H1 (cell line): ENCODE data around the gene VMO1. TPM values are rescaled to one million over a fixed set of nuclear protein-coding genes. Genes with fewer than 3 reads are reported as not detected.

ENCODE experiments used
- CTCF ChIA-PET: fragments of 300-600 bp; sonication (Branson Sonifier 250); formaldehyde crosslinking; loops from one replicate; lab custom pipeline; 2021; ENCODE audit not compliant: partially characterized antibody; lab: Charles Lee
- POLR2A ChIA-PET: fragments of 300-600 bp; sonication (Branson Sonifier 250); formaldehyde crosslinking; loops from one replicate; lab custom pipeline; 2021; ENCODE audit warnings: inconsistent platforms; ENCODE audit not compliant: partially characterized antibody; lab: Charles Lee
- DNase-seq, 2 experiments: peaks; one replicate each; pipeline versions ENCODE4 v3.0.0 to v3.0.0-alpha.2; 2010 to 2022; ENCODE audit warnings: low spot score in 2 of 2, low read depth in 1 of 2, mixed read lengths in 1 of 2
- FAIRE-seq: peaks from 2 replicates; lab custom pipeline; 2011; peaks lifted over from hg19 to GRCh38; lab: Jason Lieb, UNC
- H2AFZ ChIP-seq: 2 replicates; pipeline ENCODE4 v1.8.1; 2012; ENCODE audit warnings: low read length, inconsistent platforms
- H2AK5ac ChIP-seq: 2 replicates; pipeline ENCODE4 v1.6.1; 2013; ENCODE audit warnings: low read depth, low read length
- H2BK120ac ChIP-seq: replicated peaks from 2 replicates; pipeline ENCODE3; 2013; ENCODE audit warnings: low read depth, low read length, inconsistent platforms
- H2BK12ac ChIP-seq: 2 replicates; pipeline ENCODE4 v1.6.1; 2013; ENCODE audit warnings: low read depth, low read length
- H2BK15ac ChIP-seq: 2 replicates; pipeline ENCODE4 v1.6.1; 2013; ENCODE audit warnings: low read length
- H2BK20ac ChIP-seq: 2 replicates; pipeline ENCODE4 v1.6.1; 2013; ENCODE audit warnings: low read length
- H2BK5ac ChIP-seq: 2 replicates; pipeline ENCODE4 v1.6.1; 2013; ENCODE audit warnings: low read depth, low read length
- H3K14ac ChIP-seq: 2 replicates; pipeline ENCODE4 v1.6.1; 2013; ENCODE audit warnings: inconsistent platforms; ENCODE audit not compliant: insufficient read length
- H3K18ac ChIP-seq: 2 replicates; pipeline ENCODE4 v1.6.1; 2013; ENCODE audit warnings: low read length; ENCODE audit errors: extremely low read depth
- H3K23ac ChIP-seq: 2 replicates; pipeline ENCODE4 v1.6.1; 2013; ENCODE audit warnings: inconsistent platforms; ENCODE audit not compliant: insufficient read length
- H3K23me2 ChIP-seq: 2 replicates; pipeline ENCODE4 v1.6.1; 2013; ENCODE audit warnings: low read depth, low read length
- H3K27ac ChIP-seq: 2 replicates; pipeline ENCODE4 v1.6.1; 2011; ENCODE audit warnings: low read depth, low read length, inconsistent platforms
- H3K27me3 ChIP-seq, 4 experiments: replicated peaks in 1 of 4; 1 replicate in 1 of 4; 2 replicates in 3 of 4; pipeline versions ENCODE4 v1.6.1 to v1.8.1; 2011 to 2013; ENCODE audit warnings: low read length in 3 of 4, mild to moderate bottlenecking in 3 of 4, inconsistent platforms in 2 of 4, mixed read lengths in 2 of 4, moderate library complexity in 1 of 4; ENCODE audit not compliant: control insufficient read depth in 3 of 4, insufficient read depth in 3 of 4; ENCODE audit errors: extremely low read depth in 1 of 4
- H3K36me3 ChIP-seq, 4 experiments: 2 replicates each; pipeline versions ENCODE4 v1.6.1 to v1.8.1; 2011 to 2013; ENCODE audit warnings: mild to moderate bottlenecking in 4 of 4, low read length in 3 of 4, moderate library complexity in 2 of 4, control low read depth in 1 of 4, inconsistent platforms in 1 of 4; ENCODE audit not compliant: insufficient read depth in 4 of 4, control insufficient read depth in 2 of 4
- H3K4ac ChIP-seq: replicated peaks from 2 replicates; pipeline ENCODE3; 2013; ENCODE audit warnings: low read length, low read depth, mixed read lengths, inconsistent platforms; ENCODE audit not compliant: insufficient read length
- H3K4me1 ChIP-seq, 4 experiments: replicated peaks in 1 of 4; 1 replicate in 1 of 4; 2 replicates in 3 of 4; pipeline versions ENCODE4 v1.6.1 to v1.8.1; 2011 to 2013; ENCODE audit warnings: low read length in 3 of 4, inconsistent platforms in 2 of 4, mixed read lengths in 1 of 4; ENCODE audit not compliant: insufficient read depth in 4 of 4, control insufficient read depth in 3 of 4
- H3K4me2 ChIP-seq, 2 experiments: 2 replicates each; pipeline versions ENCODE4 v1.6.1 to v1.8.1; 2011 to 2013; ENCODE audit warnings: low read depth in 2 of 2, low read length in 2 of 2, control low read depth in 1 of 2, inconsistent platforms in 1 of 2, mild to moderate bottlenecking in 1 of 2; ENCODE audit not compliant: insufficient read depth in 1 of 2
- H3K4me3 ChIP-seq, 4 experiments: fragments of 200-600, 300-600 bp in 1 of 4; sonication (generic), shearing (Covaris generic), sonication (Bioruptor Twin) in 1 of 4; 2 replicates each; pipeline versions ENCODE4 v1.5.1 to v1.8.1; 2011 to 2016; ENCODE audit warnings: low read length in 4 of 4, low read depth in 3 of 4, control low read depth in 2 of 4, inconsistent platforms in 2 of 4, mild to moderate bottlenecking in 2 of 4, mixed read lengths in 1 of 4, moderate library complexity in 1 of 4; ENCODE audit not compliant: insufficient read depth in 2 of 4; ENCODE audit errors: extremely low read depth in 1 of 4
- H3K56ac ChIP-seq: replicated peaks from 2 replicates; pipeline ENCODE3; 2013; ENCODE audit warnings: low read depth, mild to moderate bottlenecking, mixed read lengths, low read length, inconsistent platforms; ENCODE audit not compliant: insufficient read length
- H3K79me1 ChIP-seq: 2 replicates; pipeline ENCODE4 v1.6.1; 2013; ENCODE audit warnings: low read depth, low read length, control low read depth
- H3K79me2 ChIP-seq, 2 experiments: 2 replicates each; pipeline versions ENCODE4 v1.6.1 to v1.8.1; 2012 to 2013; ENCODE audit warnings: low read length in 2 of 2, mild to moderate bottlenecking in 2 of 2, inconsistent platforms in 1 of 2; ENCODE audit not compliant: insufficient read depth in 2 of 2, control insufficient read depth in 1 of 2
- H3K9ac ChIP-seq, 4 experiments: replicated peaks in 1 of 4; 1 replicate in 1 of 4; 2 replicates in 3 of 4; pipeline versions ENCODE4 v1.6.1 to v1.8.1; 2011 to 2013; ENCODE audit warnings: low read depth in 3 of 4, low read length in 3 of 4, control low read depth in 2 of 4, mild to moderate bottlenecking in 2 of 4, moderate library complexity in 2 of 4, inconsistent platforms in 1 of 4; ENCODE audit errors: extremely low read depth in 1 of 4
- H3K9me3 ChIP-seq, 2 experiments: 2 replicates each; pipeline versions ENCODE4 v1.6.1 to v1.8.1; 2012 to 2013; ENCODE audit warnings: mild to moderate bottlenecking in 2 of 2, moderate library complexity in 2 of 2, control low read depth in 1 of 2, inconsistent platforms in 1 of 2, low read depth in 1 of 2, low read length in 1 of 2, mixed read lengths in 1 of 2; ENCODE audit not compliant: insufficient read depth in 2 of 2
- H4K20me1 ChIP-seq, 2 experiments: replicated peaks in 1 of 2; 2 replicates each; pipeline versions ENCODE3 to v1.8.1; 2011 to 2013; ENCODE audit warnings: inconsistent platforms in 2 of 2, low read length in 2 of 2, mild to moderate bottlenecking in 1 of 2; ENCODE audit not compliant: insufficient read depth in 2 of 2, control insufficient read depth in 1 of 2
- H4K5ac ChIP-seq: 2 replicates; pipeline ENCODE4 v1.6.1; 2013; ENCODE audit warnings: low read length, low read depth, mixed read lengths, inconsistent platforms; ENCODE audit not compliant: insufficient read length
- H4K8ac ChIP-seq: 2 replicates; pipeline ENCODE4 v1.8.0; 2013; ENCODE audit warnings: mild to moderate bottlenecking, moderate library complexity, low read length, inconsistent platforms; ENCODE audit not compliant: insufficient read depth; ENCODE audit errors: extremely low read depth
- H4K91ac ChIP-seq: replicated peaks from 2 replicates; pipeline ENCODE3; 2013; ENCODE audit warnings: low read length, mixed read lengths, inconsistent platforms; ENCODE audit not compliant: insufficient read length
- CEBPB ChIP-seq: IDR thresholded peaks from 2 replicates; pipeline ENCODE4 v1.6.1; 2012; ENCODE audit warnings: low read depth, low read length
- CREB1 ChIP-seq: IDR thresholded peaks from 2 replicates; pipeline ENCODE4 v1.6.1; 2012; ENCODE audit warnings: inconsistent platforms
- EP300 ChIP-seq, 2 experiments: IDR thresholded peaks; 1 replicate in 1 of 2; 2 replicates in 1 of 2; pipeline ENCODE4 v1.6.1; 2011 to 2012; ENCODE audit warnings: low read depth in 2 of 2, low read length in 2 of 2, mild to moderate bottlenecking in 2 of 2, borderline replicate concordance in 1 of 2, inconsistent platforms in 1 of 2, moderate library complexity in 1 of 2
- GABPA ChIP-seq: IDR thresholded peaks from 2 replicates; pipeline ENCODE4 v1.6.1; 2011; ENCODE audit warnings: mild to moderate bottlenecking, low read length, moderate library complexity, borderline replicate concordance; ENCODE audit not compliant: insufficient read depth
- JUND ChIP-seq: IDR thresholded peaks from 2 replicates; pipeline ENCODE4 v1.6.1; 2011; ENCODE audit warnings: mild to moderate bottlenecking, improper control_type of control experiment, low read length
- POLR2AphosphoS5 ChIP-seq: IDR thresholded peaks from 2 replicates; pipeline ENCODE4 v1.6.1; 2011; ENCODE audit warnings: low read depth, low read length
- RFX5 ChIP-seq: IDR thresholded peaks from 2 replicates; pipeline ENCODE4 v1.6.1; 2011; ENCODE audit warnings: low read depth, low read length, improper control_type of control experiment, borderline replicate concordance
- RXRA ChIP-seq: IDR thresholded peaks from 2 replicates; pipeline ENCODE4 v1.6.1; 2011; ENCODE audit warnings: low read depth, mild to moderate bottlenecking, low read length, moderate library complexity; ENCODE audit not compliant: insufficient read depth
- SAP30 ChIP-seq: fragments of 300-600 bp; sonication (generic); IDR thresholded peaks from 2 replicates; pipeline ENCODE4 v1.7.1; 2012; ENCODE audit warnings: low read length, moderate library complexity, mild to moderate bottlenecking, inconsistent platforms; ENCODE audit not compliant: insufficient read depth, insufficient replicate concordance
- TAF1 ChIP-seq: IDR thresholded peaks from 2 replicates; pipeline ENCODE4 v1.6.1; 2011; ENCODE audit warnings: mild to moderate bottlenecking, low read depth, low read length
- TAF7 ChIP-seq: optimal IDR thresholded peaks from 2 replicates; pipeline ENCODE3; 2011; ENCODE audit warnings: low read depth, mild to moderate bottlenecking, inconsistent platforms, low read length, moderate library complexity, borderline replicate concordance
- USF2 ChIP-seq: IDR thresholded peaks from 2 replicates; pipeline ENCODE4 v1.6.1; 2011; ENCODE audit warnings: low read length, improper control_type of control experiment
- WGBS, 2 experiments: shearing (Covaris generic) in 1 of 2; methylation state at CpG; one replicate each; pipeline versions ENCODE4 v1.1.6 to v1.1.7; 2013 to 2015; ENCODE audit warnings: low lambda C conversion rate in 2 of 2, mixed read lengths in 2 of 2, inconsistent platforms in 1 of 2, low coverage in 1 of 2, missing lambda C conversion rate in 1 of 2; ENCODE audit not compliant: insufficient replicate concordance in 2 of 2, insufficient coverage in 1 of 2, insufficient read length in 1 of 2; ENCODE audit errors: extremely low coverage in 1 of 2, missing lambda C conversion rate in 1 of 2; 5-methylcytosine and 5-hydroxymethylcytosine counted together
- polyA plus RNA-seq, 7 experiments: library from polyadenylated mRNA; depleted of rRNA in 3 of 7; stranded (reverse) in 5 of 7; unstranded in 2 of 7; fragments of >200 nt in 5 of 7; fragments of 200-250 nt in 2 of 7; gene quantifications; 1 replicate in 5 of 7; 2 replicates in 1 of 7; 4 replicates in 1 of 7; pipeline versions ENCODE4 v1.2.1 to v1.2.3, GENCODE V29; 2011 to 2013; ENCODE audit warnings: missing spikeins in 2 of 7, mixed read lengths in 2 of 7
- total RNA-seq: library from RNA; stranded (reverse); fragmentation: NEBNext Ultra II Directional; extraction: Animal tissue kit (Norgen Biotek cat#: 25700); gene quantifications from 2 replicates; pipeline ENCODE4 v1.2.1, GENCODE V29; 2021

VMO1 gene
- total and polyA plus RNA-seq, 2 of the 8 experiments (the other 6 are each of a cell fraction or from before 2014, with no cell fraction given), result 0.30 TPM; not detected in 1

- no peak within 1 kb of the TSS for H2BK5ac ChIP-seq
- no peak for FAIRE-seq
- H2BK20ac ChIP-seq, result no peak within 1 kb of the TSS
- no peak within 1 kb of the TSS for H3K23ac ChIP-seq
- no peak within 1 kb of the TSS for H3K4me3 ChIP-seq
- no peaks in the 10 kb centered on the region for H3K79me2 ChIP-seq
- no peak within 1 kb of the TSS for H2BK15ac ChIP-seq
- H3K4ac ChIP-seq, result no peak within 1 kb of the TSS
- ChIA-PET POLR2A (interaction anchor here (0.9 to 1.1 kb wide), 2 partner anchors 15 to 26 kb away, joined by 3 to 5 read pairs; partner anchors contain the start of gene VMO1), CTCF (interaction anchor here (1.2 to 2.2 kb wide), 3 partner anchors 16 to 32 kb away, joined by 3 to 6 read pairs (median 4); partner anchors contain the start of gene GLTPD2)
- H3K27ac ChIP-seq, result no peak within 1 kb of the TSS
- H3K23me2 ChIP-seq, result no peaks in the 10 kb centered on the region; the same call in 1 of the 2 replicates
- no peaks in the 10 kb centered on the region for H4K20me1 ChIP-seq
- no peak within 1 kb of the TSS for H3K4me2 ChIP-seq
- no peak within 1 kb of the TSS for H3K14ac ChIP-seq
- H3K18ac ChIP-seq, result no peak within 1 kb of the TSS
- H4K8ac ChIP-seq, result no peak within 1 kb of the TSS
- H3K56ac ChIP-seq, result no peak within 1 kb of the TSS
- H2AFZ ChIP-seq, result no peak within 1 kb of the TSS
- H3K9me3 ChIP-seq, result no peaks in the 10 kb centered on the region
- no peaks in the 10 kb centered on the region for H3K36me3 ChIP-seq
- no peak within 1 kb of the TSS for H2BK120ac ChIP-seq
- H2AK5ac ChIP-seq, result no peak within 1 kb of the TSS
- H3K79me1 ChIP-seq, result no peaks in the 10 kb centered on the region; the same call in 1 of the 2 replicates
- no peak for DNase-seq
- H2BK12ac ChIP-seq, result no peak within 1 kb of the TSS
- WGBS, 2 experiments, result 85% methylated on average over 12 of the region's 13 CpGs; no CpG with 5 or more reads in 1 of the 2 experiments
- no peaks in the 10 kb centered on the region for H3K4me1 ChIP-seq
- H3K27me3 ChIP-seq, result no peaks in the 10 kb centered on the region
- no peak within 1 kb of the TSS for H4K5ac ChIP-seq
- H4K91ac ChIP-seq, result no peak within 1 kb of the TSS
- no peak within 1 kb of the TSS for H3K9ac ChIP-seq
- TF ChIP-seq POLR2AphosphoS5 (no peak), RFX5 (no peak), CEBPB (no peak), JUND (no peak), CREB1 (no peak), GABPA (no peak), TAF1 (no peak), TAF7 (no peak), USF2 (no peak), SAP30 (no peak), RXRA (no peak), EP300 (IDR thresholded peaks at IDR 0.05; ENCODE audit: borderline replicate concordance in 1 of 2, low read depth in 2 of 2, low read length in 2 of 2) (no peak)
Measured at GRCh38 chr17:4771519-4772234, 14.5 kb downstream of the VMO1 start, which contains the start of gene TM4SF5. Gene TM4SF5, plus strand, starts transcription at chr17:4771886. Its CDS starts 37 bp downstream, at chr17:4771923.
